Astrocyte (in vitro differentiated cells and primary cell): ENCODE data around the gene RUNX1. TPM values are rescaled to one million over a fixed set of nuclear protein-coding genes. Genes with fewer than 3 reads are reported as not detected.

Experiments
- DNase-seq: peaks from one replicate; pipeline ENCODE4 v3.0.0-alpha.2; 2010; ENCODE audit warnings: low read depth
- FAIRE-seq: peaks from 2 replicates; lab custom pipeline; 2011; peaks lifted over from hg19 to GRCh38; lab: Jason Lieb, UNC
- H2AFZ ChIP-seq: 2 replicates; pipeline ENCODE4 v1.6.0; 2012; ENCODE audit warnings: low read depth, low read length, inconsistent platforms
- H3K27ac ChIP-seq: 2 replicates; pipeline ENCODE4 v1.5.1; 2011; ENCODE audit warnings: low read depth, low read length, inconsistent platforms
- H3K27me3 ChIP-seq: 2 replicates; pipeline ENCODE4 v1.6.0; 2011; ENCODE audit warnings: low read length, inconsistent platforms; ENCODE audit not compliant: insufficient read depth
- H3K36me3 ChIP-seq: 2 replicates; pipeline ENCODE4 v1.5.1; 2011; ENCODE audit warnings: low read length, inconsistent platforms; ENCODE audit not compliant: insufficient read depth
- H3K4me1 ChIP-seq: 2 replicates; pipeline ENCODE4 v1.5.1; 2011; ENCODE audit warnings: low read length, inconsistent platforms; ENCODE audit not compliant: insufficient read depth
- H3K4me2 ChIP-seq: 2 replicates; pipeline ENCODE4 v1.6.0; 2012; ENCODE audit warnings: low read length, inconsistent platforms
- H3K4me3 ChIP-seq: 2 replicates; pipeline ENCODE4 v1.5.1; 2011; ENCODE audit warnings: low read depth, mild to moderate bottlenecking, low read length, inconsistent platforms; ENCODE audit not compliant: insufficient read depth
- H3K79me2 ChIP-seq: 2 replicates; pipeline ENCODE4 v1.6.0; 2012; ENCODE audit warnings: mild to moderate bottlenecking, low read length, inconsistent platforms; ENCODE audit not compliant: insufficient read depth
- H3K9ac ChIP-seq: 2 replicates; pipeline ENCODE4 v1.6.0; 2012; ENCODE audit warnings: mild to moderate bottlenecking, low read length, inconsistent platforms
- H3K9me3 ChIP-seq: 2 replicates; pipeline ENCODE4 v1.5.1; 2012; ENCODE audit warnings: low read depth, mild to moderate bottlenecking, low read length, inconsistent platforms; ENCODE audit not compliant: insufficient read depth
- H4K20me1 ChIP-seq: 2 replicates; pipeline ENCODE4 v1.6.0; 2012; ENCODE audit warnings: low read length, inconsistent platforms; ENCODE audit not compliant: insufficient read depth
- H3K27ac Mint-ChIP-seq: one replicate; pipeline ENCODE4 v1.8.0; 2021; ENCODE audit warnings: mild to moderate bottlenecking, mixed read lengths; ENCODE audit not compliant: unreplicated experiment
- H3K27me3 Mint-ChIP-seq: one replicate; pipeline ENCODE4 v1.8.0; 2021; ENCODE audit warnings: low read depth, mixed read lengths; ENCODE audit not compliant: unreplicated experiment
- H3K36me3 Mint-ChIP-seq: one replicate; pipeline ENCODE4 v1.8.0; 2021; ENCODE audit warnings: low read depth, mixed read lengths; ENCODE audit not compliant: unreplicated experiment
- H3K4me1 Mint-ChIP-seq: one replicate; pipeline ENCODE4 v1.8.0; 2021; ENCODE audit warnings: low read depth, mixed read lengths; ENCODE audit not compliant: unreplicated experiment
- H3K4me3 Mint-ChIP-seq: one replicate; pipeline ENCODE4 v1.8.0; 2021; ENCODE audit warnings: mild to moderate bottlenecking, moderate library complexity, mixed read lengths; ENCODE audit not compliant: unreplicated experiment
- H3K9me3 Mint-ChIP-seq: one replicate; pipeline ENCODE4 v1.8.0; 2021; ENCODE audit warnings: mild to moderate bottlenecking, mixed read lengths; ENCODE audit not compliant: unreplicated experiment
- CTCF ChIP-seq: IDR thresholded peaks from 2 replicates; pipeline ENCODE4 v1.5.1; 2011; ENCODE audit warnings: low read depth, mild to moderate bottlenecking, inconsistent platforms, low read length, moderate library complexity; ENCODE audit not compliant: insufficient read depth
- EZH2 ChIP-seq: IDR thresholded peaks from 2 replicates; pipeline ENCODE4 v1.6.1; 2012; ENCODE audit warnings: mild to moderate bottlenecking, low read length, inconsistent platforms; ENCODE audit not compliant: insufficient read depth
- total RNA-seq: library from RNA; stranded (reverse); gene quantifications from 2 replicates; pipeline ENCODE4 v1.2.1, GENCODE V29; 2021

Gene RUNX1
- total RNA-seq, 1 donor from 2014 or later = 84.6 TPM

DNA sequence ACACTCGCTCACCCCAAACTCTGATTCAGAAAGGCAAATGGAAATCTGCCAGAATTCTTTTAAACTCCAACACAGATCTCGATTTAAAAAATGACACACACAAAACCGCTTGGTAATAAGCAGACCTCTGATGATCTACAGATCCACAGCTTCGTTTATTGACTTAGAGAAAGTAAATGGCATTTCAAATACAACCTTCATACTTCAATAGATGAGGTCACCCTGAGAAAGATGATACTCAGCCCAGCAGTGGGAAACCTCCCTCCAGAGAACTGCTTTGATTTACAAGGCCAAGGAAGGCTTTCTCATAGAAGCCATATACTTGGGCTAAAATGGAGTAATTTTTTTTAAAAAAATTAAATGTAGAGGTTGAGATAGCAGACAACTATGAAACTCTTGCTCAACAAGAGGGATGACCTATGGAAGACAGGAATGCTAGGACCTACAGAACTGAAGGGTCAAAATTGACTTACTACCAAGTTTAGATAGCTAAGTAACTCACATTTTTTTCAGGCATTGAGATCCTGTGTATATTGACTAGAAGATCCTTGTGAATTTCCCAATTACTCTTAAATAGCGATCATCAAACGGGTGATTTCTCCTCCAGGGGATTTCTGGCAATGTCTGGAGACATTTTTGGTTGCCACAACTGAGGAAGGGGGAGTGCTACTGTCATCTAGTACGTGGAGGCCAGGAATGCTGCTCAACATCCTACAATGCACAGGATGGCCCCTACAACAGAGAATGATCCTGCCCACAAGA is 236.4 kb downstream of the RUNX1 start:
- no peak overlapping the region for H2AFZ ChIP-seq
- peak overlapping the region; percentile 75 for H3K27ac Mint-ChIP-seq
- peak overlapping the region; percentile 92 for H3K27ac ChIP-seq
- peak overlapping the region; percentile 68 for H3K9ac ChIP-seq
- H4K20me1 ChIP-seq = peaks cover 67% of the 10 kb centered on the region
- H3K4me3 ChIP-seq = no peak overlapping the region
- peak overlapping the region; percentile 54 for H3K4me2 ChIP-seq
- H3K9me3 ChIP-seq = no peaks in the 10 kb centered on the region
- H3K9me3 Mint-ChIP-seq = no peaks in the 10 kb centered on the region
- FAIRE-seq = peak; percentile 9
- H3K27me3 ChIP-seq = no peaks in the 10 kb centered on the region
- peaks cover 39% of the 10 kb centered on the region for H3K36me3 Mint-ChIP-seq
- peak overlapping the region; percentile 17 for H3K4me3 Mint-ChIP-seq
- H3K79me2 ChIP-seq = peaks cover 47% of the 10 kb centered on the region
- peaks cover 66% of the 10 kb centered on the region for H3K4me1 ChIP-seq
- DNase-seq = peak; percentile 96
- TF ChIP-seq EZH2 (no peak), CTCF (no peak)
- H3K36me3 ChIP-seq = peaks cover 45% of the 10 kb centered on the region
- H3K27me3 Mint-ChIP-seq = no peaks in the 10 kb centered on the region
- peaks cover 84% of the 10 kb centered on the region for H3K4me1 Mint-ChIP-seq

DNA sequence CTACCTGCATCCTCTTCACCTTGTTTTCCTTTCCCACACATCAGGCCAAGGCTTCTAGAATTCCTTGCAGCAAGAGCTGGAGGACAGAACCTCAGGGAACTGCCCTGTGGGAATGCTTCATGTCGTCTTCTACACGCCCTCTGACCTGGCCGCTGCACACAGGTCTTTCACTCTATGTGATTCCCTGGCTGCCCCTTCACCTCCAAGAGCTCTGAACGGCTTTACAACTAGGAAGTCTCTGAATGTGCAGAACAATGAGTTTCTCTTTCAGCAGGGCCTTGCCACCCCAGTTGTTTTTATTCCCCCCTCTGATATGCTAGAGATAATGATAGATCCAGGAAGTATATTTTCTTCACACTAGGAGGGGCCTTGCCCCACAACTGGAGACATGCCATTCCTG is 237.7 kb downstream of the RUNX1 start:
- Histone ChIP-seq H3K36me3 (peaks cover 38% of the 10 kb centered on the region), H3K27ac (peak overlapping the region; percentile 92), H3K9ac (peak overlapping the region; percentile 57), H3K27me3 (no peaks in the 10 kb centered on the region), H4K20me1 (peaks cover 54% of the 10 kb centered on the region), H3K4me1 (peaks cover 74% of the 10 kb centered on the region), H3K4me2 (peak overlapping the region; percentile 54), H2AFZ (no peak overlapping the region), H3K9me3 (peaks cover 2% of the 10 kb centered on the region), H3K4me3 (no peak overlapping the region), H3K79me2 (peaks cover 43% of the 10 kb centered on the region)
- Mint-ChIP-seq H3K4me1 (peaks cover 88% of the 10 kb centered on the region), H3K36me3 (peaks cover 31% of the 10 kb centered on the region), H3K27ac (peak overlapping the region; percentile 21), H3K9me3 (no peaks in the 10 kb centered on the region), H3K4me3 (no peak overlapping the region), H3K27me3 (no peaks in the 10 kb centered on the region)
- no peak for FAIRE-seq
- no peak for DNase-seq
- no peak for TF ChIP-seq EZH2
- TF ChIP-seq CTCF = no peak

- DNase-seq (no peak), FAIRE-seq (no peak)
- peaks cover 48% of the 10 kb centered on the region for H4K20me1 ChIP-seq
- H3K4me2 ChIP-seq = no peak overlapping the region
- H3K27me3 ChIP-seq = no peaks in the 10 kb centered on the region
- no peaks in the 10 kb centered on the region for H3K27me3 Mint-ChIP-seq
- no peak overlapping the region for H3K9ac ChIP-seq
- H3K4me3 ChIP-seq = no peak overlapping the region
- no peak overlapping the region for H3K27ac ChIP-seq
- peaks cover 33% of the 10 kb centered on the region for H3K36me3 ChIP-seq
- H3K9me3 ChIP-seq = peaks cover 2% of the 10 kb centered on the region
- peaks cover 84% of the 10 kb centered on the region for H3K4me1 Mint-ChIP-seq
- H3K9me3 Mint-ChIP-seq = no peaks in the 10 kb centered on the region
- TF ChIP-seq EZH2 = no peak
- TF ChIP-seq CTCF = no peak
- no peak overlapping the region for H3K27ac Mint-ChIP-seq
- peaks cover 69% of the 10 kb centered on the region for H3K4me1 ChIP-seq
- H3K36me3 Mint-ChIP-seq = peaks cover 26% of the 10 kb centered on the region
- no peak overlapping the region for H3K4me3 Mint-ChIP-seq
- H3K79me2 ChIP-seq = peaks cover 46% of the 10 kb centered on the region
- no peak overlapping the region for H2AFZ ChIP-seq
Observed at GRCh38 chr21:34810786-34811185, 238.3 kb downstream of the RUNX1 start.
